ENCODE measurements around the gene FLVCR2.

GRCh38 chr14:75661499-75661814, 83.0 kb downstream of the FLVCR2 start:
- TF ChIP-seq POLR2A (IDR thresholded peaks at IDR 0.05) (no peak), CTCF (IDR thresholded peaks at IDR 0.05) (no peak), POLR2AphosphoS5 (IDR thresholded peaks at IDR 0.05; ENCODE audit: insufficient read depth in 1 of 2, low read depth in 1 of 2) (no peak)

Measured in vagina (tissue), 2 donors.